HUES6 (cell line): ENCODE results near the gene ACER3.

ENCODE experiments used
- H3K27ac ChIP-seq: 2 replicates; pipeline ENCODE4 v1.7.0; 2013; ENCODE audit warnings: low read depth, mild to moderate bottlenecking, low read length, inconsistent platforms
- H3K27me3 ChIP-seq: 2 replicates; pipeline ENCODE4 v1.6.1; 2013; ENCODE audit warnings: low read length; ENCODE audit not compliant: control insufficient read depth, insufficient read depth
- H3K36me3 ChIP-seq: 2 replicates; pipeline ENCODE4 v1.6.1; 2013; ENCODE audit warnings: low read length; ENCODE audit not compliant: control insufficient read depth, insufficient read depth
- H3K4me1 ChIP-seq: 2 replicates; pipeline ENCODE4 v1.6.1; 2013; ENCODE audit warnings: low read length; ENCODE audit not compliant: control insufficient read depth, insufficient read depth
- H3K4me3 ChIP-seq: 2 replicates; pipeline ENCODE4 v1.5.1; 2013; ENCODE audit warnings: low read depth, low read length
- H3K9ac ChIP-seq: one replicate; pipeline ENCODE4 v1.6.1; 2013; ENCODE audit warnings: mild to moderate bottlenecking, low read length
- H3K9me3 ChIP-seq: 2 replicates; pipeline ENCODE4 v1.6.1; 2013; ENCODE audit warnings: low read depth, low read length; ENCODE audit not compliant: control insufficient read depth, insufficient read depth

ACER3 gene

DNA sequence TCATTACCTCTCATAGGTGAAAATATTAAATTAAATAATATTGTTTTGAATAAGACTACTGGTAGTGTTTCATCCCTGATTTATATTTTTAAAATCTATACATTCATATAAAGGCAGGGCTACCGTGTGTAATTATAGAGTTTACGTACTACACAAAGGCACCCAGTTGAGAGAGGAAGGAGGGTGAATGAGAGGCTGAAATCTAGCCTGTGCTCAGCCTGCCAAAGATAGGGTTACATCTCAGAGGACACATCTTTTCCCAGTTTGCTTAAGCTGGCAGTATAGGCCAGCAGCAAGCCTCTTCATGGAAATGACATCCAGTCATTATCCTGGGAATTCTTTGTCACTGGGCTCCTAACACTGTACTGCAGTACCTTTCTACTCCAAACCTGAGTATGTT is 166.0 kb downstream of the ACER3 start:
- no peak overlapping the region for H3K27ac ChIP-seq
- H3K4me1 ChIP-seq, result 0 out of 2 replicates have a peak, but pooled peaks cover under 1% of the 10 kb centered on the region
- H3K4me3 ChIP-seq, result no peak overlapping the region
- no peaks in the 10 kb centered on the region for H3K9me3 ChIP-seq
- no peaks in the 10 kb centered on the region for H3K36me3 ChIP-seq
- no peak overlapping the region for H3K9ac ChIP-seq
- H3K27me3 ChIP-seq, result no peaks in the 10 kb centered on the region

DNA sequence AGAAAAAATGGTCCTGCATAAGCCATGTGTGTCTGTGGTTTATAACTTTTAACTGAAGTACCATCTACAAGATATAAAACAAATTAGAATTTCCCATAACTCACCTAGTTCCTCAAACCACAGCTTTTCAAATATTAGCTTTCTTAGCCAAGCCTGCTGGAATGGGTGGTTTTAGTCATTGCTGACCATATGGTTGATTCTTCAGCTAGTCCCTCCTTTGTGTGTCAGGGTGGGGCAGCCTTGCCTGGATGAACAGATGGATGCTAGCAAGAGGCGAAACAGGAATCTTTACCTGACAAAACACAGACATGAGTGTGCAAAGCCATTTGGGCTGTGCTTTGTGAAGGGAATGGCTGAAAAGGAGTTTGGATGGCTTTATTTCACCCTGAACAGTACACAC is 166.6 kb downstream of the ACER3 start:
- Histone ChIP-seq H3K9ac (no peak overlapping the region), H3K27ac (no peak overlapping the region), H3K27me3 (no peaks in the 10 kb centered on the region), H3K9me3 (no peaks in the 10 kb centered on the region), H3K4me3 (no peak overlapping the region), H3K36me3 (no peaks in the 10 kb centered on the region), H3K4me1 (no peaks in the 10 kb centered on the region)

DNA sequence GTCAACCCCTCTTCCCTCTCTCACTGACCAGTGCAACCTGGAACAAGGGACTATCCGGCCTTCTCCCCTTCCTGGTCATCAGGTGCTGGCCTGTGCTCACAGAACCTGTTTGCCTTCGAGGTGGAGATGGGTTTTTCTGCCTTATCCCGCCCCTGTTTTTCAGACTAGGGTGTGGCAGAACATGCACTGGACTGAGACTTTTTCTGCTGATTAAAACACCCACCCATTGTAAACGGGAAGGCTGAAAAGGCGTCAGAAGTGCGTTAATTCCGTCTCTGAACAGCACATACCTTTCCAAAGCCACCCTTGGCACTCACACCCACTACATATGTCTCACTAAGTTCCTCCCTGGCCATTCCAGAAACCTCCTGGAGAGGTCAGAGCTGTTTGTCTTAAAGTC is 169.1 kb downstream of the ACER3 start:
- Histone ChIP-seq H3K4me1 (peaks cover 6% of the 10 kb centered on the region; the same call in 1 of the 2 replicates), H3K27me3 (no peaks in the 10 kb centered on the region), H3K9me3 (no peaks in the 10 kb centered on the region), H3K36me3 (no peaks in the 10 kb centered on the region), H3K9ac (no peak overlapping the region), H3K4me3 (no peak overlapping the region), H3K27ac (no peak overlapping the region)

DNA sequence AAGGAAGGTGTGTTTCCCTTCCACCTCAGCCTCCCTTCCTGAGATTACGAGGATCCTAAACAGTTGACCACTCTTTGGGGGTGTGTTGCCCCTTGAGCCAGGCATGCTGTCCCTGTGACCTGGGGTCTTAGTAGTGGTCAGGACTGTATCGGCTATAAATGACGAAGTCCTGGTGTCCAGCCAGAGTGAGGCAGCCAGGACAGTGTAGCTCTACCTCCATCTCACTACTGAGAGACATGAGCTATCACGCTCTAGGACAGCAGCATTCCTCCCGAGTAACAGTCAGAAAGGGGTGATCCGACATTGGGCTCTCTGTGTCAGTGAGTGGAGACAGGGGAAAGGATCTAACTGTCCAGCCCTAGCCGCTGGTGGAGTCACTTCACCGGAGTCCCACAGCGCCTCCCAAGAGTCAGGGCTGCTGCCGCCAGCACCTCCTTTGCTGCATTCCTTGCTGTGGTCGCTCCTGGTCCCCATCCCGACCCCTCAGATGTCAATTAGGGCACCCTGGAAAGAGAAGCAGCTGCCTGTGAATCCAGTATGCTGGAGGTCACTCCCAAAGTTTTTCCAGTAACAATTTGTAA is 170.2 kb downstream of the ACER3 start:
- H3K27ac ChIP-seq, result no peak overlapping the region
- no peaks in the 10 kb centered on the region for H3K27me3 ChIP-seq
- no peaks in the 10 kb centered on the region for H3K36me3 ChIP-seq
- H3K4me3 ChIP-seq, result no peak overlapping the region
- H3K9ac ChIP-seq, result no peak overlapping the region
- H3K9me3 ChIP-seq, result no peaks in the 10 kb centered on the region
- peaks cover 6% of the 10 kb centered on the region; the same call in 1 of the 2 replicates for H3K4me1 ChIP-seq

DNA sequence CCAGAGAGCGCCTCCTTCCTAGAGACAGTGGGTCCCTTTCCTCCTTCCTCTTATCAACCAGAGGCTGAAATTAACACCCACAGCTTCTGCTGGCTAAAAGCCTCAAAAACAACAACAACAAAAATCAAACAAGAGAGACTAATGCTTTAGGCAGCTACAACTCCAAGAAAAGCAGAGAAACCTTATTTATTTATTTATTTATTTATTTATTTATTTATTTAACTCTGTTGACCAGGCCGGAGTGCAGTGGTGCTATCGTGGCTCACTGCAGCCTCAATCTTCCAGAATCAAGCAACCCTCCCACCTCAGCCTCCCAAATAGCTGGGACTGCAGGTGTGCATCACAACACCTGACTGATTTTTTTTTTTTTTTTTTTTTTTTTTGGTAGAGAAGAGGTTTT is 170.9 kb downstream of the ACER3 start:
- no peaks in the 10 kb centered on the region for H3K9me3 ChIP-seq
- H3K9ac ChIP-seq, result no peak overlapping the region
- peaks cover 6% of the 10 kb centered on the region; the same call in 1 of the 2 replicates for H3K4me1 ChIP-seq
- no peak overlapping the region for H3K4me3 ChIP-seq
- no peaks in the 10 kb centered on the region for H3K36me3 ChIP-seq
- no peak overlapping the region for H3K27ac ChIP-seq
- no peaks in the 10 kb centered on the region for H3K27me3 ChIP-seq

DNA sequence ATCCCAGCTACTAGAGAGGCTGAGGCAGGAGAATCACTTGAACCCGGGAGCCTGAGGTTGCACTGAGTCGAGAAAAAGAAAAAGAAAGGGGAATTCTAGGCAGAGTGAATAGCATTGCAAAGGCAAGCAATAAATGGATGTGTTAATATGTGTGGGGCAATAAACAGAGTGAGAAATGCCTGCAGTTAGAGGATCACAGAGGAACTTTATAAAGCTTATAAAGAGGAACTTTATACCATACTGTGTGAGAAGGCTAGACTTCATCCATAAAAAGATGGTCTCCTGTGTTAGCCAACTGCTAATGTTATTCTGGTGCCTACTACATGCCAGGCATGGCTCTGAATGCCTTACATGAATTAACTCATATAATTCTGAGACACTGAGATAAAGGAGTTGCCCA is 174.3 kb downstream of the ACER3 start:
- H3K9me3 ChIP-seq, result no peaks in the 10 kb centered on the region
- peaks cover 6% of the 10 kb centered on the region; the same call in 1 of the 2 replicates for H3K4me1 ChIP-seq
- H3K27ac ChIP-seq, result no peak overlapping the region
- H3K4me3 ChIP-seq, result no peak overlapping the region
- H3K36me3 ChIP-seq, result no peaks in the 10 kb centered on the region
- no peak overlapping the region for H3K9ac ChIP-seq
- H3K27me3 ChIP-seq, result peaks cover 20% of the 10 kb centered on the region

DNA sequence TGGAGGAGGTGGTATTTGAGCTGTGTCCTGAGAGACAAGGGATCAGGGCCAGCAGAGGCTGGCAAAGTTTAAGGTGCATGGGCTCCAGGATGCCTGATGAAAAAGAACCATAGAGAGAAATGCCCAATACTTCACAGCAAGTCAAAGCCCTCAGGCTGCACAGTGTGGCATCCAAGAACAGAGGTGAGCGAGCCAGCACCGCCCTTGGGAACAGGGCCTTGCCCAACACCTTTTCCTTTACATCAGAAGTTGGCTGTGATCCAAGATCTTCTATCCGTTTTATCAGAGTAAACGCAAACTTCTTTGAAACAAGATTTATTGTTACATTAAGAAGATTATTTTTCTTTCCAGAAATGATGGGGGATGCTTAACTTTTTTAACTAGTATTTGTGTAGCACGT is 174.9 kb downstream of the ACER3 start:
- Histone ChIP-seq H3K27me3 (peaks cover 26% of the 10 kb centered on the region), H3K27ac (no peak overlapping the region), H3K9ac (no peak overlapping the region), H3K36me3 (no peaks in the 10 kb centered on the region), H3K9me3 (no peaks in the 10 kb centered on the region), H3K4me3 (no peak overlapping the region), H3K4me1 (peaks cover 6% of the 10 kb centered on the region; the same call in 1 of the 2 replicates)

DNA sequence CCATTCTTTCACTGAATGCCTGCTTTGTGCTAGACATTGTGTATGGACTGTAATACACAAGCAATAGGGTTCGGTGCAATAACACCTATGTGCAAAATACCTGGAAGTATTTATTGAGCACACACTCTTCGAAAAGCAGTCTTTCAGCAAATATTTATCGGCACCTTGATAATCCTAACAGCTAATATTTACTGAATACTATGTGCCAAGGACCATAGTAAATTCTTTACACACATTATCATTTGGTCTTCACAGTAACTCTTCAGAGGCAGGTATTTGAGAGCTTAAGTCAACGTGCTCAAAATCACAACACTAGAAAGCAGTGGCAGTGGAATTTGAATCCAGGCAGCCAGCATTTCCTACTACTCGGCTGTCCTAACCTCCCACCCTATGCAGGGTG is 175.7 kb downstream of the ACER3 start:
- Histone ChIP-seq H3K36me3 (no peaks in the 10 kb centered on the region), H3K9ac (no peak overlapping the region), H3K27me3 (peaks cover 34% of the 10 kb centered on the region)

DNA sequence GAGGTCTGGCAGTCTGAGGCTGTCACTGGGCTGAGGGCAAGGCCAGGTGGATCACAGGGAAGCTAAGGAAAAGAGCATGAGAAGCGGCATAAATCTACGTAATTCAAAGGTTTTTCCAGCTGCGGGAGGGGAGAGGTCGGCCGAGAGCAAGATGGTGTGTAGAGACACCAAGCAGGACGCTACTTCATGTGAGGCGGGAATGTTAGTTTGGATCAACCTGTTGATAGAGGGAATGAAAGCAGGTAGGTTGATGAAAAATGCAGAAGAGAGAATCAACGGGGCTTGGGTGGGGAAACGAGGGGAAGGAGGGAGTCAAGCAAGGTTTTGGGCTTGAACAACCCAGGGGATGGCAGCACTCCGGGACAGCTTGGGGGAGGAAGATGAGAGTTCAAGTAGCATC is 176.3 kb downstream of the ACER3 start:
- Histone ChIP-seq H3K36me3 (no peaks in the 10 kb centered on the region), H3K27me3 (peaks cover 38% of the 10 kb centered on the region), H3K9ac (no peak overlapping the region), H3K9me3 (no peaks in the 10 kb centered on the region), H3K4me1 (peaks cover 6% of the 10 kb centered on the region; the same call in 1 of the 2 replicates), H3K4me3 (no peak overlapping the region), H3K27ac (no peak overlapping the region)

More for the DNA sequence above, 175.7 kb downstream of the ACER3 start:
- H3K4me3 ChIP-seq, result no peak overlapping the region
- H3K4me1 ChIP-seq, result peaks cover 6% of the 10 kb centered on the region; the same call in 1 of the 2 replicates
- H3K9me3 ChIP-seq, result no peaks in the 10 kb centered on the region
- no peak overlapping the region for H3K27ac ChIP-seq

DNA sequence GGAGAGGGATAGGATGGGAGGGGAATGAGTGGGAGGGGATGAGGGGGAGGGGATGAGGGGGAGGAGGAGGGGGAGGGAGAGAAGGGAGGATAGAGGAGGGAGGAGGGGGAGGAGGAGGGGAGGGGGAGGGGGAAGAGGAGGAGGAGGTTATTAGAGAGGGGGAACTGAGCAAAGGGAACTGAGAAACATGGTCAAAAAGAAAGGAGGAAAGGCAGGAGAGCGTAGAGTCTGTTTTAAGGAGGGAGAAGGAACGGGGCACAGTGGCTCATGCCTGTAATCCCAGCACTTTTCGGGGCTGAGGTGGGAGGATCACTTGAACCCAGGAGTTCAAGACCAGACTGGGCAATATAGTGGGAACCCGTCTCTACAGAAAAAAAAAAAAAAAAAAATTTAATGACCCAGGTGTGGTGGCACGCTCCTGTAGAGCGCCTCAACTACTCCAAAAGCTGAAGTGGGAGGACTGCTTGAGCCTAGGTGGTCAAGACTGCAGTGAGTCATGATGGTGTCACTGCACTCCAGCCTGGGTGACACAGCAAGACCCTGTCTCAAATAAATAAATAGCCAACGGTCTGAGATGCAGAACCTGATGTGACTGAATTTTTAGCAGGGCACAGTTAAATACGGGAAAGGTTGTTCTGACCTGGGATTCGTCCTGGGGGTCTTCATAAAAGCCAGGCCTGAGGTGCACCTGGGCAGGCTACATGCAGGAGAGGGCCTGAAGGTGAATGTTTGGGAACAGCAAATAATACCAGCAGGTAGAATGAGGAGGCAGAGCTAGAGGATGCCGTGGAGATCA is 177.5 kb downstream of the ACER3 start:
- Histone ChIP-seq H3K36me3 (no peaks in the 10 kb centered on the region), H3K27ac (no peak overlapping the region), H3K4me1 (peaks cover 6% of the 10 kb centered on the region; the same call in 1 of the 2 replicates), H3K4me3 (no peak overlapping the region), H3K9ac (no peak overlapping the region), H3K9me3 (no peaks in the 10 kb centered on the region), H3K27me3 (peaks cover 41% of the 10 kb centered on the region)

DNA sequence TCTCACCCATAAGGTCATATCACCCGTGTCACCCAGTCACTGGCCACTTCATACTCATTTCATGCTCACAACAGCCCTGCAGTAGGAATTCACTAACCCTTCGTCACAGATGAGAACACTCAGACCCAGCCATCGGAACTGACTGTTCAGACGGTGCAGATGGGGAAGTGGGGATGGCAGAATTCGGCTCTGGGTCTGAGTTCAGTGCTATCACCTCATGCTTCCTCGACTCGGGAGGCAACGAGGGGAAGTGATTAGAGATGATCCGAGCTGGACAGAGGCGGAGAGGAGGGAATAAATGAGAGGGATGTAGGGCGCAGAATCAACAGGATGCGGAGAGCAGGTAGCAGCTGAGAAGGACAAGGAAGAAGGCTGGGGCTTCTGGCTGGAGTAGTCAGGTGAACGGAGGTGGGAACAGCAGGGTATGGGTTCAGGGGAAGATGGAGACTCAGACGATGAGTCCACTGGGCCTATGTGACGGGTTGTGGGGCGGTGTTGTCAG is 178.2 kb downstream of the ACER3 start:
- peaks cover 6% of the 10 kb centered on the region; the same call in 1 of the 2 replicates for H3K4me1 ChIP-seq
- no peak overlapping the region for H3K27ac ChIP-seq
- peaks cover 41% of the 10 kb centered on the region for H3K27me3 ChIP-seq
- no peaks in the 10 kb centered on the region for H3K36me3 ChIP-seq
- no peak overlapping the region for H3K9ac ChIP-seq
- no peaks in the 10 kb centered on the region for H3K9me3 ChIP-seq
- no peak overlapping the region for H3K4me3 ChIP-seq
